Measurements from ENCODE around the gene PRAMEF14. TPM values are rescaled to one million over a fixed set of nuclear protein-coding genes. Genes with fewer than 3 reads are reported as not detected.
"Not testable (repeated sequence)": the region's sequence is repeated elsewhere in the genome, so short reads cannot be mapped to it uniquely, and the experiment has no call there.

PRAMEF14 gene, protein sequence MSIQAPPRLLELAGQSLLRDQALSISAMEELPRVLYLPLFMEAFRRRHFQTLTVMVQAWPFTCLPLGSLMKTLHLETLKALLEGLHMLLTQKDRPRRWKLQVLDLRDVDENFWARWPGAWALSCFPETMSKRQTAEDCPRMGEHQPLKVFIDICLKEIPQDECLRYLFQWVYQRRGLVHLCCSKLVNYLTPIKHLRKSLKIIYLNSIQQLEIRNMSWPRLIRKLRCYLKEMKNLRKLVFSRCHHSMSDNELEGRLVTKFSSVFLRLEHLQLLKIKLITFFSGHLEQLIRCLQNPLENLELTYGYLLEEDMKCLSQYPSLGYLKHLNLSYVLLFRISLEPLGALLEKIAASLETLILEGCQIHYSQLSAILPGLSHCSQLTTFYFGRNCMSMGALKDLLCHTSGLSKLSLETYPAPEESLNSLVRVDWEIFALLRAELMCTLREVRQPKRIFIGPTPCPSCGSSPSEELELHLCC
- not detected for total RNA-seq
- long read RNA-seq, donor 1: 0 reads
- long read RNA-seq, donor 2: 0 reads

DNA sequence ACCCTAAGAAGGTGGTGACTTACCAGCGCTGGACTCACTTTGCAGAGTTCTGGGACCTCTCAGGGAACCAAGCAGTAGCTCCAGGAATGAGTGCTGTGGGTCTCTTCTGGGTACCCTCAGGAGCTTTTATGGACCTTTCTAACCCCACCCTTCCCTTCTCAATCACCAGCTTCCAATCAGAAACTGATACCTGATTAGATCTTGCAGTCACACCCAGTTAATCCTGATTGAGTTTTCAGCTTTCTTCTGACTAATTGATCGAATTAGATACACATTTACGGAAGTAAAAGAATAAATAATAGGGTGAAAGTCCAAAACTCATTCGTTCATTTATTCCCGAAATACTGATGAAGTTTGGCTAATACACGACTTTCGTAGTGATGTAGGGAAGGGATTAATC, at the start of gene PRAMEF14:
TSS of gene PRAMEF14 (minus strand) at position 101 of the 400 bp plus-strand sequence. CDS start 1,820 bp downstream, outside the sequence.
- intact Hi-C loops (cut with DNase I, micrococcal nuclease); H3K4me1 ChIP-seq (ENCODE audit: low read depth); H3K36me3 ChIP-seq (ENCODE audit: low read depth); DNase-seq; ATAC-seq; H3K4me3 ChIP-seq; H3K9me3 ChIP-seq: not testable (repeated sequence)

DNA sequence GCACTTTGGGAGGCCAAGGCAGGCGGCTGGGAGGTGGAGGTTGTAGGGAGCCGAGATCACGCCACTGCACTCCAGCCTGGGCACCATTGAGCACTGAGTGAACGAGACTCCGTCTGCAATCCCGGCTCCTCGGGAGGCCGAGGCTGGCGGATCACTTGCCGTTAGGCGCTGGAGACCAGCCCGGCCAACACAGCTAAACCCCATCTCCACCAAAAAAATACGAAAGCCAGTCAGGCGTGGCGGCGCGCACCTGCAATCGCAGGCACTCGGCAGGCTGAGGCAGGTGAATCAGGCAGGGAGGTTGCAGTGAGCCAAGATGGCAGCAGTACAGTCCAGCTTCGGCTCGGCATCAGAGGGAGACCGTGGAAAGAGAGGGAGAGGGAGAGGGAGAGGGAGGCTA, 48.4 kb upstream of the PRAMEF14 start:
- DNase-seq; H3K4me1 ChIP-seq (ENCODE audit: low read depth); ATAC-seq; H3K4me3 ChIP-seq; H3K36me3 ChIP-seq (ENCODE audit: low read depth); intact Hi-C loops (cut with DNase I, micrococcal nuclease); H3K9me3 ChIP-seq: not testable (repeated sequence)

DNA sequence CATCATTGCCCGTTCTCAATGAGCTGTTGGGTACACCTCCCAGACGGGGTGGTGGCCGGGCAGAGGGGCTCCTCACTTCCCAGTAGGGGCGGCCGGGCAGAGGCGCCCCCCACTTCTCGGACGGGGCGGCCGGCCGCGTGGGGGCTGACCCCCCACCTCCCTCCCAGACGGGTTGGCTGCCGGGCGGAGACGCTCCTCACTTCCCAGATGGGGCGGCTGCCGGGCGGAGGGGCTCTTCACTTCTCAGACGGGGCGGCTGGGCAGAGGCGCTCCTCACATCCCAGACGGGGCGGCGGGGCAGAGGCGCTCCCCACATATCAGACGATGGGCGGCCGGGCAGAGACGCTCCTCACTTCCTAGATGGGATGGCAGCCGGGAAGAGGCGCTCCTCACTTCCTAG, 47.8 kb upstream of the PRAMEF14 start:
- ATAC-seq; H3K4me3 ChIP-seq; intact Hi-C loops (cut with DNase I, micrococcal nuclease); DNase-seq; H3K36me3 ChIP-seq (ENCODE audit: low read depth); H3K4me1 ChIP-seq (ENCODE audit: low read depth); H3K9me3 ChIP-seq: not testable (repeated sequence)

DNA sequence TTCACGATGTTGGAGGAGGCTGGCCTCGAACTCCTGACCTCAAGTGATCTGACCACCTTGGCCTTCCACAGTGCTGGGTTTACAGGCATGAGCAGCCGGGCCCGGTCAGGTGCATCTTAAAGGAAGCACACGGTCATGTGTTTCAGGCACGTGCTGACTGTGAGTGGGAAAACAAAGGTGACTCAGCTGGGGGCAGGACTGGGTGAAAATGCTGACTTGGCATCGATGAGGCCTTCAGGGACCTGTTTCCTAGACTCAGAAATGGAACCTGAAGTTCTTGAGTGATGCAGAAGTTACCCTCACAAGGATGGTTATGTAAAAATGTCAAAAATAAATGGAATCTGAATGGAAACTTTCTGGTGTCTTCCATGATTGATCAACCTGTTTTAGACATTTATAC, 46.1 kb upstream of the PRAMEF14 start:
- ATAC-seq; intact Hi-C loops (cut with DNase I, micrococcal nuclease); DNase-seq; H3K9me3 ChIP-seq; H3K4me3 ChIP-seq; H3K4me1 ChIP-seq (ENCODE audit: low read depth); H3K36me3 ChIP-seq (ENCODE audit: low read depth): not testable (repeated sequence)

DNA sequence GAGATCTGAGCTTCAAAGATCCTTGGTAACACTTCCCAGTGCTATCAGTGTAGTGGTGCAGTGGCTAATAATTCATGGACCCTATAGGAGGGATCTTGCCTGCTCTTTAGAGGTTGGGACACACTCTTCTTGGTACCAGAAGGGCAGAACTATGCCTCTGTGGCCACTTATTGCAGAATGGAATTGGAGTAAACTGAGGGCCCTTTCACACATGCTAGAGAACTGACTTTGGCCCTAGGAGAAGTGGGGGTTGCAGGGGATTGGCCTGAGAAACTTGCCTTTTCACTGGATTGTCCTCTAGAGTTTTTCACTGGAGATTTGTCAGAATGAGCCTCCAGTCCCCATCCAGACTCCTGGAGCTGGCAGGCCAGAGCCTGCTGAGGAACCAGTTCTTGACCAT, 42.4 kb upstream of the PRAMEF14 start, which contains the start of gene PRAMEF17:
TSS of gene PRAMEF17 (plus strand) at position 301 of the 400 bp plus-strand sequence. CDS start at position 327, 26 bp downstream.
- H3K36me3 ChIP-seq (ENCODE audit: low read depth); H3K9me3 ChIP-seq; ATAC-seq; DNase-seq; H3K4me1 ChIP-seq (ENCODE audit: low read depth); H3K4me3 ChIP-seq; intact Hi-C loops (cut with DNase I, micrococcal nuclease): not testable (repeated sequence)

DNA sequence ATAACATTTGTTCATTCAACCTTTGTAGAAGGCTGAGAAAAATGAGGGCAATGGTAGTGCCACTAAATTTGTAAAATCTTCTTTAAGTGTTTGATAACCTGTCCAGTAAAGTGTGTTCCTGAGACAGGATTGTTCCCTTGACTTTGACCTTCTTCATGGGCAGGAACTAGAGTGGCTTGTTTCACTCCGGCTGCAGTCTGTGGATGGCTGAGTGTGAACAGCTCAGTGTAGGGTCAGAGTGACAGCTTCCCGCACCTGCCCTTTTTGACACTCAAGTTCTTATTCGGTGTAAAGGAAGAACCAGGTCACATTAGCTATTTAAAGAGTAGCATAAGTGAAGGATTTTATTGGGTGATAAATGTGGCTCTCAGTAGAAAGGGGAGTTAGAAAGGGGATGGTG, 33.4 kb upstream of the PRAMEF14 start:
- intact Hi-C loops (cut with DNase I, micrococcal nuclease); H3K4me1 ChIP-seq (ENCODE audit: low read depth); H3K4me3 ChIP-seq; DNase-seq; ATAC-seq; H3K9me3 ChIP-seq; H3K36me3 ChIP-seq (ENCODE audit: low read depth): not testable (repeated sequence)

DNA sequence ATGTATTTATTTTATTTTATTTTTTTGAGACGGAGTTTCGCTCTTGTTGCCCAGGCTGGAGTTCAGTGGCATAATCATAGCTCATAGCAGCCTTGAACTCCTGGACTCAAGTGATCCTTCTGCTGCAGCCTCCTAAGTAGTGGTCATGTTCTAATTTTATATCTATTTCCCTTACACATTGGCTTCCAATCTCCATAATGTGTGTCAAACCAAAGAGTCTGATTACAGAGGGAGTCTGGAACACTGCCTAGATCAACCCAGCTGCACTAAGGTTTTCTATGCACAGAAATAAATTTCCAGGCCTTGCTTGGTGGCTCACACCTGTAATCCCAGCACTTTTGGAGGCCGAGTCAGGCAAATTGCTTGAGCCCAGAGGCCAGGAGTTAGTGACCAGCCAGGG, 32.0 kb upstream of the PRAMEF14 start:
- ATAC-seq; H3K36me3 ChIP-seq (ENCODE audit: low read depth); H3K4me3 ChIP-seq; H3K4me1 ChIP-seq (ENCODE audit: low read depth); DNase-seq; H3K9me3 ChIP-seq; intact Hi-C loops (cut with DNase I, micrococcal nuclease): not testable (repeated sequence)

DNA sequence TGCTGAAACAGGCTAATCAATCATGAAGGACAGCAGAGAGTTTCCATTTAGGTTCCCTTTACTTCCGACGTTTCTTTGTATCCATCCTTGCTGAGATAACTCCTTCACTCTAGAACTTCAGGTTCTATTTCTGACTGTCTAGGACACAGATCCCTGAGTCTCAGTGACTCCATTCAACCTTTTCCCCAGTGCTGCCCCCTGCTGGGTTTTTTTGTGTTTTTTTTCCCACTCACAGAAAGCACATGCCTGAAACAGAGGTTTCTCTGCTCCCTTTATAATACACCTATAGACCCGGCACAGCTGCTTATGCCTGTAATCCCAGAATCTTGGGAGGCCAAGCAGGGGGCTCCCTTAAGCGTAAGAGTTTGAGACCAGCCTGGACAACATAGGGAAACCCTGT, 21.6 kb upstream of the PRAMEF14 start:
- not testable (repeated sequence) for ATAC-seq
- DNase-seq: peak in 1 of 3 donors; percentile 18

DNA sequence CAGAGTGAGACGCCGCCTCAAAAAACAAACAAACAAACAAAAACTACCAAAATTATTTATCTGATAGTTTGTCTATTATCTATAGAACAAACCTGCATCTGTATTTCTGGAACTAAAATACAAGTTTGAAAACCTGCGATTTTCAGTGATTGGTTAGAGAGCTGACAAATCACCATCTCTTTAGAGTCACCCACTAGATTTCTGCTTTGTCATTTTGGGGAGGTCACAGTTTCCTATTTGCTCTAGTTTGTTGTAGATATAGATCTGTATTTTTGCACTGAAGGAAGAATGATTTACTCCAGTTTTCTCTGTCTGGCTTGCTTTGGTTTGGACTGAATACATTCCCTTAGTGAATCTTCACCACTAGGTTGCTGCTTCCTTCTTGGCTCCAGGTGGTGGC, 19.6 kb upstream of the PRAMEF14 start:
- H3K4me1 ChIP-seq (ENCODE audit: low read depth); ATAC-seq; intact Hi-C loops (cut with DNase I, micrococcal nuclease); DNase-seq; H3K9me3 ChIP-seq; H3K36me3 ChIP-seq (ENCODE audit: low read depth); H3K4me3 ChIP-seq: not testable (repeated sequence)

More for the DNA sequence above, 21.6 kb upstream of the PRAMEF14 start:
- H3K4me3 ChIP-seq; H3K36me3 ChIP-seq (ENCODE audit: low read depth); H3K9me3 ChIP-seq; intact Hi-C loops (cut with DNase I, micrococcal nuclease); H3K4me1 ChIP-seq (ENCODE audit: low read depth): not testable (repeated sequence)

DNA sequence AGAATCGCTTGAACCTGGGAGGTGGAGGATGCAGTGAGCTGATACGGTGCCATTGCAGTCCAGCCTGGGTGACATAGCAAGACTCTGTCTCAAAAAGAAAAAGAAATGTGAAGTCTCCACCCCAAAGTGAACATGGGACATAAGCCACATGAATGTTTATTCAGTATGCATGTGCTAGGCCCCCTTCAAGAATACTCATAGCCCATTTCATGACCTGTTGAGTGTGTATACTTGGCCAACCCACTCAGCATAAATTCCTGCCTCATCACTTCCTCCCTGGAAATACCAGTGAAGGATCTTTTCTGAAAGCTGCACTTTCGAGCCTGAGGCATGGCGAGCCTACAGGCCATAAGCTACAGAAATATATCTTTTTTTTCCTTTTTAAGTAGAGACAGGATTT, 18.0 kb upstream of the PRAMEF14 start:
- intact Hi-C loops (cut with DNase I, micrococcal nuclease); ATAC-seq; DNase-seq: not testable (repeated sequence)

DNA sequence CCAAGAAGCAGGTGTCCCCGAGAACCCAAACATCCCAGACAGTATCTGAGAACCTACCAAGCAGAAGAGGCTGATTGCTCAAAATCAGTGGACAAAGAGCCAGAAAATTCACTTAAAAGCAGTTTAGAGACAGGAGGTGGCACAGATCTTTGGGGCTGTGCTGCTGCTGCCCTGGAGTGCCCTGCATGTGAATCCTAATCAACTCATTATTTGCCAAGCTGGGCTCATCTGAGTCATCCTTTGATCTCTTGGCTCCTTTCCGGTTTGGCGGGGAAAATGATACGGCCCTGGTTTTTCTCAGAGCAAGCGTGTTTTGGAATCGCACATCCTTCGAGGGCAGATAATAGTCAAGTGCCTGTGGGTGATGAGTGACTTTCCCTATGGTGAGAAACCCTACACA, 15.4 kb upstream of the PRAMEF14 start:
- intact Hi-C loops (cut with DNase I, micrococcal nuclease); H3K36me3 ChIP-seq (ENCODE audit: low read depth); ATAC-seq; H3K9me3 ChIP-seq; DNase-seq; H3K4me3 ChIP-seq; H3K4me1 ChIP-seq (ENCODE audit: low read depth): not testable (repeated sequence)

More for the DNA sequence above, 18.0 kb upstream of the PRAMEF14 start:
- H3K4me3 ChIP-seq; H3K36me3 ChIP-seq (ENCODE audit: low read depth); H3K4me1 ChIP-seq (ENCODE audit: low read depth); H3K9me3 ChIP-seq: not testable (repeated sequence)

DNA sequence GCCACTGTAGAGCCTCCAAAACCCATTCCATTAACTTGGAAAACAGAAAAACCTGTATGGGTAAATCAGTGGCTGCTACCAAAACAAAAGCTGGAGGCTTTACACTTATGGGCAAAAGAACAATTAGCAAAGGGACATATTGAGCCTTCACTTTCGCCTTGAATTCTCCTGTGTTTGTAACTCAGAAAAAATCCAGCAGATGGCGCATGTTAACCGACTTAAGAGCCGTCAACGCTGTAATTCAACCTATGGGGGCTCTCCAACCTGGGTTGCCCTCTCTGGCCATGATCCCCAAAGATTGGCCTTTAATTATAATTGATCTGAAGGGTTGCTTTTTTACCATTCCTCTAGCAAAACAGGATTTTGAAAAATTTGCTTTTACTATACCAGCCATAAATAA, 9.8 kb upstream of the PRAMEF14 start:
- peak in 1 of 3 donors; percentile 68 for DNase-seq
- H3K4me1 ChIP-seq (ENCODE audit: low read depth); H3K36me3 ChIP-seq (ENCODE audit: low read depth); ATAC-seq; intact Hi-C loops (cut with DNase I, micrococcal nuclease); H3K9me3 ChIP-seq; H3K4me3 ChIP-seq: not testable (repeated sequence)

DNA sequence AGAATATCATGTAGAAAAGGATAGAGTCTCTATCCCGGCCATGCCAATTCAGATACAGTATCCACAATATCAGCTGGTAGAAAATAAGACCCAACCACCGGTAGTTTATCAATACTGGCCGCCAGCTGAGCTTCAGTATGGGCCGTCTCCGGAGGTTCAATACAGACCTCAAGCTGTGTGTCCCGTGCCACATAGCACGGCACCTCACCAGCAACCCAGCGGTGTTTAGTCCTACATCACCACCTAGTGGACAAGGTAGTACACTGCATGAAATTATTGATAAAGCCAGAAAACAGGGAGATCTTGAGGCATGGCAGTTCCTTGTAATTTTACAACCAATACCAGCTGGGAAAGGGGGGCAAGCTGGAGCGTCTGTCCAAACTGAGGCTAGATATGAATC, 7.5 kb upstream of the PRAMEF14 start:
- intact Hi-C loops (cut with DNase I, micrococcal nuclease); H3K36me3 ChIP-seq (ENCODE audit: low read depth); DNase-seq; H3K4me1 ChIP-seq (ENCODE audit: low read depth); H3K4me3 ChIP-seq; H3K9me3 ChIP-seq; ATAC-seq: not testable (repeated sequence)

DNA sequence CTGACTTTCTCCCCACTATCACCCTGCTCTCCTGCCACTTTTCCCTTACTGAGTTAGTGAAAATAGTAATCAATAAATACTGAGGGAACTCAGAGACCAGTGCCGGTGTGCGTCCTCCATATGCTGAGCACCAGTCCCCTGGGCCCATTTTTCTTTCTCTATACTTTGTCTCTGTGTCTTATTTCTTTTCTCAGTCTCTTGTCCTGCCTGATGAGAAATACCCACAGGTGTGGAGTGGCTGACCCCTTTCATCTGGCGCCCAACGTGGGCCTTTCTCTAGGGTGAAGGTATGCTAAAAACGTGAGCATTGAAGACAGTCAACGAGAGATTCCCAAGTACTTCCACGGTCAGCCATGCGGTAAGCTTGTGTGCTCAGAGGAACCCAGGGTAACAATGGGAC, 6.5 kb upstream of the PRAMEF14 start:
- H3K9me3 ChIP-seq; DNase-seq; H3K4me1 ChIP-seq (ENCODE audit: low read depth); ATAC-seq; H3K4me3 ChIP-seq; intact Hi-C loops (cut with DNase I, micrococcal nuclease); H3K36me3 ChIP-seq (ENCODE audit: low read depth): not testable (repeated sequence)

Data from mucosa of descending colon (tissue), 3 donors.